Dermis lymphatic vessel endothelial cell (primary cell): ENCODE measurements around the gene PATE2. TPM values are rescaled to one million over a fixed set of nuclear protein-coding genes. Genes with fewer than 3 reads are reported as not detected.

Experiments
- total RNA-seq: library from RNA; depleted of rRNA; stranded (reverse); fragments of >200 nt; gene quantifications from 2 replicates; pipeline ENCODE4 v1.2.1, GENCODE V29; 2014

Gene PATE2
- 0.22 TPM in 1 of 2 replicates, not detected in the other for total RNA-seq

DNA sequence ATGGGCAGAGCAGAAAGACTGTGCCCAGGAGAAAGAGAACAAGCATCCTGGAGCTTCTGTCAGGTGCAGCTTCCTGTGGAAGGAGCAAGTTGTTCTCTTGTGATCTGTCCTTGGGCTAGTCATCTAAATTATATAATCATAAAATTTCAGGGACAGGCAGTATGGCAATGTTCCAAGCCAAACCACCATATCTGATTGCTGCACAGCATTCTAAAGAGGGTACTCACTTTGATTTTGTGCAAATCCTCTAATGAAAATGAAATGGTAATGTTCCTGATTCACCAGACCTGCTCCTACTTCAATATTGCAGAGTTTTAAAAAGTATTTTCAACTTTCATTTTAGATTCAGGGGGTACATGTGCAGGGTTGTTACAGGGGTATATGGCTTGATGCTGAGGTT lies at the start of gene PATE2:
PATE2 (minus strand) TSS at position 101 of the 400 bp plus-strand sequence; CDS start at position 46, 55 bp downstream.

DNA sequence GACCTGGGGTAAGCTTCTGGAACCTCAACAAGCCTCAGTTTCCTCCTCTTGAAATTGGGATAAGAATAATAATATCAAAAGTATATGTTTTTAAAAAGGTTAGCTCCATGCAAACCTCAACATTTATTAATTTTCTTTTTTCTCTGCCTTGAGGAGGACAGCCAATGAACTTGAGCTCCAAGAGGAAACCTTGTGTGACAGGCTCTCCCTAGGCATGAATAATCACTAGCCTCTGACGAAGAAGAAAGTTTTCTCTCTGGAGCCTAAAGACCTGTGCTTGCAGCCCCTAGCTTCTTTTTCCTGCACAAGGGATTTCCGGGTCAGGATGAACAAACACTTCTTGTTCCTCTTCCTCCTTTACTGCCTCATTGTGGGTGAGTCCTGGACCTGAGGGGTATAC lies 9.2 kb upstream of the PATE2 start, which contains the start of gene PATE3:
PATE3 (plus strand) TSS at position 301 of the 400 bp plus-strand sequence; CDS start at position 326, 25 bp downstream.

DNA sequence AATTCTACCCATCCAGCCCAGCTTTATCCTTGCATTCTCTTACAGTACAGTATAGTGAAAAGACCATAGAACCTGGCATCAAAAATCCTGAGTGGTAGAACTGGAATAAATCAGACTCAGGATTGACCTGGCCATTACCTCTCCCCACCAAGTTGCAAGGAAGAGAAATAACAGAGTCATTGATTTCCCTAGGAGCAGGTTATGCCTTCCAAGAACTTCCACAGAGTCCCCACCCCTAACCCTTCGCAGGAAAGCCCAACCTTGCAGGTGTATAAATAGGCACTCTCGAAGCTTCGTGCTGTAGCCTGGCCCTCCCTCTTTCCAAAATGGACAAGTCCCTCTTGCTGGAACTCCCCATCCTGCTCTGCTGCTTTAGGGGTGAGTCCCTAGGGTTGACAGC lies 32.6 kb downstream of the PATE2 start, which contains the start of gene PATE1:
PATE1 (plus strand) TSS at position 301 of the 400 bp plus-strand sequence; CDS start at position 327, 26 bp downstream.

Other genes starting within 250 kb of the PATE2 start
- gene EI24, start 209.4 kb downstream of the PATE2 start, total RNA-seq = 96.1 and 122 TPM in 2 replicates
- 171 and 207 TPM in 2 replicates for gene STT3A, start 186.0 kb downstream of the PATE2 start, total RNA-seq
- 9.1 and 11.1 TPM in 2 replicates for gene CHEK1, start 153.7 kb downstream of the PATE2 start, total RNA-seq
- gene ACRV1, start 98.0 kb downstream of the PATE2 start, total RNA-seq = not detected in 2 replicates
- not detected in 2 replicates for gene PATE1, start 32.5 kb downstream of the PATE2 start, total RNA-seq
- gene PATE3, start 9.3 kb upstream of the PATE2 start, total RNA-seq = not detected in 2 replicates
- not detected in 2 replicates for gene PATE4, start 54.5 kb upstream of the PATE2 start, total RNA-seq
- gene HYLS1, start 108.8 kb upstream of the PATE2 start, total RNA-seq = 6.9 and 7.4 TPM in 2 replicates
- 7.4 and 13.1 TPM in 2 replicates for gene PUS3, start 124.4 kb upstream of the PATE2 start, total RNA-seq
- 0.11 TPM in 1 of 2 replicates, not detected in the other for gene DDX25, start 125.7 kb upstream of the PATE2 start, total RNA-seq
- gene VSIG10L2, start 167.2 kb upstream of the PATE2 start, total RNA-seq = 0.09 TPM in 1 of 2 replicates, not detected in the other